CD4-positive, alpha-beta T cell treated with Interleukin-4 for 4 hours (primary cell): ENCODE results near the gene ARL11.
A peak's percentile ranks its signal among the peaks of the same experiment; 100 is the strongest.

Experiments
- DNase-seq: peaks from one replicate; pipeline ENCODE4 v3.0.0-alpha.2; 2020

The ARL11 gene

GRCh38 chr13:49649963-49650312 lies 21.6 kb downstream of the ARL11 start:
- no peak for DNase-seq

GRCh38 chr13:49651570-49652354 lies 23.5 kb downstream of the ARL11 start:
- no peak for DNase-seq

- DNase-seq: peak; percentile 21
Observed at GRCh38 chr13:49652355-49653305, 24.3 kb downstream of the ARL11 start.

- no peak for DNase-seq
Observed at GRCh38 chr13:49653478-49653877, 25.2 kb downstream of the ARL11 start.

GRCh38 chr13:49654011-49654410 lies 25.7 kb downstream of the ARL11 start:
- DNase-seq: no peak

GRCh38 chr13:49655906-49656305 lies 27.6 kb downstream of the ARL11 start:
- no peak for DNase-seq

GRCh38 chr13:49657241-49657641 lies 28.9 kb downstream of the ARL11 start:
- DNase-seq: no peak

- no peak for DNase-seq
Observed at GRCh38 chr13:49664606-49665005, 36.3 kb downstream of the ARL11 start.

GRCh38 chr13:49667773-49668172 lies 39.5 kb downstream of the ARL11 start:
- no peak for DNase-seq

- DNase-seq: no peak
Observed at GRCh38 chr13:49669735-49670309, 41.5 kb downstream of the ARL11 start.

- DNase-seq: no peak
Observed at GRCh38 chr13:49670828-49671227, 42.5 kb downstream of the ARL11 start.

GRCh38 chr13:49676581-49677298 lies 48.4 kb downstream of the ARL11 start:
- DNase-seq: no peak

- DNase-seq: no peak
Observed at GRCh38 chr13:49678191-49678914, 50.0 kb downstream of the ARL11 start.

GRCh38 chr13:49679246-49679645 lies 50.9 kb downstream of the ARL11 start:
- DNase-seq: no peak

- no peak for DNase-seq
Observed at GRCh38 chr13:49681842-49682435, 53.6 kb downstream of the ARL11 start.
